Measurements from ENCODE around the gene FBXL5. TPM values are rescaled to one million over a fixed set of nuclear protein-coding genes. Genes with fewer than 3 reads are reported as not detected.

Gene FBXL5
- total and polyA plus RNA-seq, 9 of the 15 experiments (the other 6 are each of a cell fraction or from before 2014, with no cell fraction given) = 6.0 to 35.2 (median 22.1) TPM

GRCh38 chr4:15649914-15650545, 5.1 kb downstream of the FBXL5 start (continued):
- TF ChIP-seq DEAF1 (CRISPR knock-in tag; IDR thresholded peaks at IDR 0.05) (peak; percentile 78), ATF3 (IDR thresholded peaks at IDR 0.05) (no peak), ATF3 (CRISPR knock-in tag; conservative IDR thresholded peaks at IDR 0.05) (0 out of 2 replicates have a peak, but pooled peaks have one; percentile 42), PTTG1 (tag; IDR thresholded peaks at IDR 0.05; ENCODE audit: low read depth) (no peak), MCM7 (IDR thresholded peaks at IDR 0.05) (no peak), NELFE (IDR thresholded peaks at IDR 0.05; ENCODE audit: insufficient read depth, insufficient read length) (no peak), MEF2D (tag; conservative IDR thresholded peaks at IDR 0.05; ENCODE audit: low read depth) (no peak), FUS (optimal IDR thresholded peaks at IDR 0.05; ENCODE audit: low read depth, low read length) (no peak), CAMTA2 (CRISPR knock-in tag; conservative IDR thresholded peaks at IDR 0.05) (no peak), ZNF224 (CRISPR knock-in tag; IDR thresholded peaks at IDR 0.05) (no peak), PHF20 (IDR thresholded peaks at IDR 0.05; ENCODE audit: partially characterized antibody) (no peak), SIN3B (IDR thresholded peaks at IDR 0.05; ENCODE audit: low read depth) (no peak), ZNF584 (CRISPR knock-in tag; IDR thresholded peaks at IDR 0.05; ENCODE audit: low read depth) (no peak), ZEB2 (IDR thresholded peaks at IDR 0.05) (0 out of 2 replicates have a peak, but pooled peaks have one; percentile 21), ZC3H8 (IDR thresholded peaks at IDR 0.05) (no peak), DIDO1 (tag; IDR thresholded peaks at IDR 0.05; ENCODE audit: low read depth) (no peak), HOMEZ (CRISPR knock-in tag; IDR thresholded peaks at IDR 0.05) (no peak), E2F3 (CRISPR knock-in tag; IDR thresholded peaks at IDR 0.05) (no peak), ZNF124 (CRISPR knock-in tag; IDR thresholded peaks at IDR 0.05) (no peak), HES1 (IDR thresholded peaks at IDR 0.05; ENCODE audit: low read depth) (no peak), ZNF316 (IDR thresholded peaks at IDR 0.05) (no peak), ZNF174 (CRISPR knock-in tag; IDR thresholded peaks at IDR 0.05) (no peak)
- TF ChIP-seq, protein P1, sequence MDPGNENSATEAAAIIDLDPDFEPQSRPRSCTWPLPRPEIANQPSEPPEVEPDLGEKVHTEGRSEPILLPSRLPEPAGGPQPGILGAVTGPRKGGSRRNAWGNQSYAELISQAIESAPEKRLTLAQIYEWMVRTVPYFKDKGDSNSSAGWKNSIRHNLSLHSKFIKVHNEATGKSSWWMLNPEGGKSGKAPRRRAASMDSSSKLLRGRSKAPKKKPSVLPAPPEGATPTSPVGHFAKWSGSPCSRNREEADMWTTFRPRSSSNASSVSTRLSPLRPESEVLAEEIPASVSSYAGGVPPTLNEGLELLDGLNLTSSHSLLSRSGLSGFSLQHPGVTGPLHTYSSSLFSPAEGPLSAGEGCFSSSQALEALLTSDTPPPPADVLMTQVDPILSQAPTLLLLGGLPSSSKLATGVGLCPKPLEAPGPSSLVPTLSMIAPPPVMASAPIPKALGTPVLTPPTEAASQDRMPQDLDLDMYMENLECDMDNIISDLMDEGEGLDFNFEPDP (CRISPR knock-in tag; IDR thresholded peaks at IDR 0.05) = no peak
- TF ChIP-seq, protein P2, sequence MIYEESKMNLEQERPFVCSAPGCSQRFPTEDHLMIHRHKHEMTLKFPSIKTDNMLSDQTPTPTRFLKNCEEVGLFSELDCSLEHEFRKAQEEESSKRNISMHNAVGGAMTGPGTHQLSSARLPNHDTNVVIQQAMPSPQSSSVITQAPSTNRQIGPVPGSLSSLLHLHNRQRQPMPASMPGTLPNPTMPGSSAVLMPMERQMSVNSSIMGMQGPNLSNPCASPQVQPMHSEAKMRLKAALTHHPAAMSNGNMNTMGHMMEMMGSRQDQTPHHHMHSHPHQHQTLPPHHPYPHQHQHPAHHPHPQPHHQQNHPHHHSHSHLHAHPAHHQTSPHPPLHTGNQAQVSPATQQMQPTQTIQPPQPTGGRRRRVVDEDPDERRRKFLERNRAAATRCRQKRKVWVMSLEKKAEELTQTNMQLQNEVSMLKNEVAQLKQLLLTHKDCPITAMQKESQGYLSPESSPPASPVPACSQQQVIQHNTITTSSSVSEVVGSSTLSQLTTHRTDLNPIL (CRISPR knock-in tag; IDR thresholded peaks at IDR 0.05) = no peak
